Pulmonary artery endothelial cell (primary cell): ENCODE results near the gene GPBAR1. TPM values are rescaled to one million over a fixed set of nuclear protein-coding genes. Genes with fewer than 3 reads are reported as not detected.

Experiments
- DNase-seq: peaks from one replicate; pipeline ENCODE4 v3.0.0-alpha.2; 2011; ENCODE audit warnings: low read depth, low spot score
- total RNA-seq: library from RNA; depleted of rRNA; stranded (reverse); fragments of >200 nt; gene quantifications from 2 replicates; pipeline ENCODE4 v1.2.3, GENCODE V29; 2014

The GPBAR1 gene
- total RNA-seq, 1 donor from 2014 or later, result 0.07 TPM

DNA sequence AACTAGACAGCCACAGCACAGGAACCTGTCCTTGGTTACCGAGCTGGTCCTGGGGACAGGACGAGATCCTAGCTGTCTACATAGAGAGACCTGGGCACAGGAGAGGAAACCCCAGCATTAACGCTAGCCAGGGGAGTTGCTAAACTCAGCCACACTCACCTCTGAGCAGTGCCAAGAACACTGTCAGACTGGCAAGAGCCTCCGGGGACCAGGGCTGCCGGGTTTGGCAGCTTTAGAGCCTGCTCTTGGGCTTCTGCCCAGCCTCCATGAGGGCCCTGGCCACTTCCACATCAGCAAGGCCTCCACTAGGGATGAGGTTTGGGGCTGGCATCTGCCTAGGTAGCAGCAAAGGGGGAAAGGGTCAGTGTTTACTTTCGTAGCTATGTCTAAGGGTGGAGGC is 24.8 kb downstream of the GPBAR1 start:
- DNase-seq, result no peak

DNA sequence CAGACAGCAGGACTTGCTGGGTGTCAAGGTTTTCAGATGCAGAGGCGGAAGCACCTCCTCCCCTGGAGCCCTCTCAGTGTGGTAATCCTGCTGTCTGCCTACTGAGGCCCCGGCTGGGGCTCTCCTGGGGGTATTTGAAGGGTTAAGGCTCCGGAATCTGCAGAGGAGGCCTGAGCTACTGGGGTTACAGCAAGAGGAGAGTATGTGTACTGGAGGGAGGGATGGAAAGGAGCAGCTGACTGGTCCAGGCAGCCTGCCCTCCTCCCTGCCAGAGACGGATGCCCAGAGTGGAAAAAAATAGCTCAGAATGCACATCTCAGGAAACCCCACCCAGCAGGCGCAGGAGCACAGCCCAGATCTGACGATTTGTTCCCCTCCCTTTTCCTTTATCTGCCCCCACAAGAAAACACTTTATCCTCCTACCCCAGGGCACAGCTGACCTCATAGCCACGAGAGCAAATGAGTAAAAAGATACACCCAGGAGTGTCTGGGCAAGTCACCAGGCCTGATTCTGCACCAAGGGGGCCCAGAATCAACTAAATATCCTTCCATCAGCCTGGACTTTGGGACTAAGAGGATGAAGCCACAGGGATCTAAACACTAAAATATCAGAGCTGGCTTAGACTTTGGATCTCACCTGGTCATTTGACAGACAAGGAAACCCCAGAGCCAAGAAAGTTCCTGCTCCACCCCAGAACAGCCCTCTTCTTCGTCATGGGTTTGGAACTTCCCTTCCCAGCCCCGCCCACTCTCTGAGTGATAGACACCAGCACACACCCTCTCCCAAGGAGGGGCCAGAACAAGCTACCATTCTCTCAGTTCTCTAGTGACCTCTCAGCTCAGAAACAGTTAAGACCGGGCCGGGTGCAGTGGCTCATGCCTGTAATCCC is 26.0 kb downstream of the GPBAR1 start:
- peak; percentile 87 for DNase-seq

- no peak for DNase-seq
Measured at GRCh38 chr2:218289639-218290315, 29.0 kb downstream of the GPBAR1 start.

- DNase-seq, result no peak
Measured at GRCh38 chr2:218290316-218291261, 29.8 kb downstream of the GPBAR1 start.

- DNase-seq, result no peak
Measured at GRCh38 chr2:218291318-218292047, 30.7 kb downstream of the GPBAR1 start.

DNA sequence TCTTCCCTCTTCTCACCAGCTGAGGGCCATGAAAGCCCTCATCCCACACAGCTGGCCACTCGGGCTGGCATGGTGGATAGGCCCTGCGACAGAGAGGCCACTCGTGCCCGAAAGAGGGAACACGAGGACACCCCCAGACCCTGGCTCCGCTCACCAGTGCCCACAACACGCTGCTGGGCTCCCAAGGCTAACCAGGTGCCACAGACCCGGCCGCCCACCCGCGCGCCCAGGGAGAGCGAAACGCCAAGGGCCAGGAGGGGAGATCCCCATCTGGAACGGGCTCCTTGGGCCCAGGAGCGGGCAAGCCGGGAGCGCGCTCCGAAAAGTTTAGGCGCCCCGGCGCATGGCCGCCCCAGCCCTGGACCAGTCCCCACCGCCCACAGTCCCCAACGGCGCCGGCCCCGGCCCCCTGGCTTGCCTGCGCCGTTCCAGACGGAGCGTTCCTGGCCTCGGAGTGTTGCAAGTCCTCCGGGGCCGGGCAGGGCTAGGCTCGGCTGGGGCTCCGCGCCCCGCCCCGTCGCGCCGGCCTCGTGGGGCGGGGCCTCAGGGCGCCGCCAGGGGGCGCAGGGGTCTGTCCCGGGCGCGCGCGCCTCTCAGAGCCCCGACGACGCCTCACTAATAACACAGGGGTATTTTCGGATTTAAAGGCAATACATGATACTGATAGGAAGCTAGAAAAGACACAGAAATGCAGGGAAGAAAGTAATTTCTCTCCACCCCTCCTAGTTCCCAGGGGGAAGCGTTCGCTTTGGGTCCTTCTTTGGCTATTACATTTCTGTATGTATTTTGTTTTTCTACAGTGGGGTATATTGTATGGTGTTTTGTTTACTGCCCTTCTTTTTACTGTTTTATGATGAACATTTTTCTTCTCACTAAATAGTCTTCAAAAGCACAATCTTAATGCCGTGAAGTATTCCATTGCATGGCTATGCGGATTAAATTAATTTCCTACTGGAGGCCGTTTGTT is 31.5 kb downstream of the GPBAR1 start, which contains the start of gene TMBIM1:
Gene TMBIM1 (minus strand): TSS at position 456 of the 967 bp plus-strand sequence. CDS start 10,362 bp downstream, outside the sequence.
- DNase-seq, result no peak

- DNase-seq, result no peak
Measured at GRCh38 chr2:218293715-218294429, 33.1 kb downstream of the GPBAR1 start.

GRCh38 chr2:218294430-218295022 is 33.7 kb downstream of the GPBAR1 start:
- no peak for DNase-seq

GRCh38 chr2:218295029-218295428 is 34.2 kb downstream of the GPBAR1 start:
- peak; percentile 71 for DNase-seq

DNA sequence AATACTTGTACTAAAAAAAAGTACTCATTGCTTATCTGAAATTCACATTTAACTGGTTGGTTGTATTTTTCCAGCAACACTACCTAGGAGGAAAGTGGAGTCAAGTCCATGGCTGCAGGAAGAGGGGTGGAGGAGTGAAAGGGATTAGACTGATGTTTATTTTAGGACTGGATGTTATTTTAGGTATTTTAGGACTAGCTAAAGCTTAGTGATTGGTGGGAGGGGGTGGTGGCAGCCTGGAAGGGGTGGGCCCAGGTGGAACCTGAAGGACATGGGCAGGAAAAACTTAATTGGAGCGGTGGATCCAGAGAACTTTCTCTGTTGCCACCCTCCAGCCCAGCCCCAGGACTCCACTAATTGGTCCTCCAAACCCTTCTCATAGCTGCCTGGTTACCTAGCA is 35.4 kb downstream of the GPBAR1 start:
- DNase-seq, result no peak

DNA sequence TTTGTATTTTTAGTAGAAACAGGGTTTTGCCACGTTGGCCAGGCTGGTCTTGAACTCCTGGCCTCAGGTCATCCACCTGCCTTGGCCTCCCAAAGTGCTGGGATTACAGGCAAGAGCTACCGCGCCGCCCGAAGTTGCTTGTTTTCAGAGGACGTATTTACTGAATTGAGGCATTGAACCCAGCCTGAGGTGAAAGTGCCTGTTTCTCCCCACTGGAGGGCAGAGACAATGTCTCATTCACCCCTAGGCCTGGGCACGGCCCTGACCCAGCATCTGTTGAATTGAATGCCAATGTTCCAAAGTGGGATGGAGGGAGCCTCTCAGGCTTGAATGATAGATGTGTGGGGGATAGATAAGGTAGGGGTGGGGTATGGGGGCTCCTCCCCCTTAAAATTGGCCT is 36.0 kb downstream of the GPBAR1 start:
- no peak for DNase-seq

- DNase-seq, result no peak
Measured at GRCh38 chr2:218298314-218298875, 37.6 kb downstream of the GPBAR1 start.

DNA sequence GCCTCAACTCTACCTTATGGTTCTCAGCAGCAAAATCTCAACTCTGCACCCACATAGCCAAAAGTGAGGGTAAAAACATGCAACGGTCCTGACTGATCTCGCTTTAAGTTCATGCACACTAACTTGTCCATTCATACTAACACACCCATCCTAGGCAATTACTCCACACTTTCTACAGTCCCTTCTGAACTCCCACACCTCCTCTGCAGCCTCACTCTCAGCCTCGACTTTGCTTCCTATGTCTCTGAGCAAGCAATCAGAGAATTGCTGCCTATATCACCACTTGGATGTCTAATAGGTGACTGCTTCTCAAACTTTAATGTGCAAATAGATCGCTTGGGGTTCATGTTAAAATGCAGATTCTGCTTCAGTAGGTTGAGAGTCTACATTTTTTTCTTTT is 39.3 kb downstream of the GPBAR1 start:
- DNase-seq, result no peak

DNA sequence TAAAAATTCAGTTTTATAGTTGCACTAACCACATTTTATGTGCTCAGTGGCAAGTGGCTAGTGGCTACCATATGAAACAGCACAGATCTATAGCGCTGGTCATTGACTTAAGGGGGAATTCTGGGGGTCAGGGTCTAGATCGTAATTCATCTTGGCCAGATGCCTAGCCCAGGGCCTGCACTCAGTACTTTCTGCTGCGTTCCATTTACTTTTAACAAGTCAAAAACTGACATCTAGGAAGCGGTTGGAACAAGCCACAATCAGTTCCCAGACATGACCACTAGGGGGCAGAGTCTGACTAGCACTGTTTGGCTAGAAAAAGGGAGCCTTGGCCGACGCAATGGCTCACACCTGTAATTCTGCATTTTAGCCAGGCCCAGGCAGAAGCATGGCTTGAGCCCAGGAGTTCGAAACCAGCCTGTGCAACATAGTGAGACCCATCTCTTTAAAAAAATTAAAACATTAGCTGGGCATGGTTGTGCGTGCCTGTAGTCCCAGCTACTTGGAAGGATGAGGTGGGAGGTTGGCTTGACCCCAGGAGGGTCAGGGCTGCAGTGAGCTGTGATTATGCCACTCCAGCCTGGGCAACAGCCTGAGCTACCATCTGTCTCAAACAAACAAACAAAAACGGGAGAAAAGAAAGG is 40.5 kb downstream of the GPBAR1 start:
- no peak for DNase-seq

GRCh38 chr2:218305383-218305782 is 44.6 kb downstream of the GPBAR1 start:
- DNase-seq, result no peak

DNA sequence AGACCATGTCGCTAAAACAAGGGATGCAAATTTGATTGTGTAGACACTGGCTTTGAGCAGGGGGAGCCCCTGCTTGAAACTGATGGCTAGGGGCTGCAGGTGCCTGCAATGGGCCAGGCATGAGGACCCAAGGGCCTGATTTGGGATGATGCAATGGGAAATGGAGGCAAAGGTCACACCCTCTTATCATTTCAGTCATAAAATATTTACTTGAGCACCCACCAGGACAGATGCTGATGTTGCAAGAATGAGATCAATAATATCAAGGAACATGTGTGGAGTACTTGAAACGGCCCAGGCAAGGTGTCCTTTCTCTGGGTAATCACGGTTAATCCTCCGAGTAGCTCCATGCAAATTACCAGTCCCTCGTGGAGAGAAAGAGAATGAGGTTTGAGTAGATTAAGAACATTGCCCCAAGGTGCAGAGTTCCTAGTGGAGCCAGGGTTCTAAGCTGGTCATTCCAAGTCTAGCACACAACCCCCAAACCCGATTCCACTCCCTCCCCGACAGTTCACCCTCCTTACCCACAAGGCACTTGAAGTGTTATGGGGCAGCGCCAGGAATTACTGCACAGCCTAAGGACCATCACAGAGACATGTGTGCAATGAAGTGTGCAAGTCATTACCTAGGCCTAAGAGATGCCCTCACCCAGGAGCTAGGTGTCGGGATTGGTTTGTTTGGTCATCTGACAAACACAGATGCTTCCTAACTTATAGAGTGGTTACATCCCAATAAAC is 45.5 kb downstream of the GPBAR1 start:
- no peak for DNase-seq
